Mammary epithelial cell (primary cell): Measurements from ENCODE around the gene OPHN1.

ENCODE experiments used
- EZH2 ChIP-seq: IDR thresholded peaks from 2 replicates; pipeline ENCODE4 v1.6.1; 2012; ENCODE audit warnings: low read length, inconsistent platforms, borderline replicate concordance
- TF ChIP-seq, protein P1 (sequence below), 2 donors: IDR thresholded peaks in 1 of 2; conservative IDR thresholded peaks in 1 of 2; 2 replicates each; pipeline ENCODE4 v1.5.1; 2011 to 2012; ENCODE audit warnings: inconsistent platforms in 2 of 2, low read length in 2 of 2, mild to moderate bottlenecking in 2 of 2, control low read depth in 1 of 2, low read depth in 1 of 2; ENCODE audit not compliant: insufficient read depth in 1 of 2; ENCODE audit errors: extremely low read depth in 1 of 2

GRCh38 chrX:68195561-68195960, 237.7 kb downstream of the OPHN1 start:
- TF ChIP-seq, protein P1, sequence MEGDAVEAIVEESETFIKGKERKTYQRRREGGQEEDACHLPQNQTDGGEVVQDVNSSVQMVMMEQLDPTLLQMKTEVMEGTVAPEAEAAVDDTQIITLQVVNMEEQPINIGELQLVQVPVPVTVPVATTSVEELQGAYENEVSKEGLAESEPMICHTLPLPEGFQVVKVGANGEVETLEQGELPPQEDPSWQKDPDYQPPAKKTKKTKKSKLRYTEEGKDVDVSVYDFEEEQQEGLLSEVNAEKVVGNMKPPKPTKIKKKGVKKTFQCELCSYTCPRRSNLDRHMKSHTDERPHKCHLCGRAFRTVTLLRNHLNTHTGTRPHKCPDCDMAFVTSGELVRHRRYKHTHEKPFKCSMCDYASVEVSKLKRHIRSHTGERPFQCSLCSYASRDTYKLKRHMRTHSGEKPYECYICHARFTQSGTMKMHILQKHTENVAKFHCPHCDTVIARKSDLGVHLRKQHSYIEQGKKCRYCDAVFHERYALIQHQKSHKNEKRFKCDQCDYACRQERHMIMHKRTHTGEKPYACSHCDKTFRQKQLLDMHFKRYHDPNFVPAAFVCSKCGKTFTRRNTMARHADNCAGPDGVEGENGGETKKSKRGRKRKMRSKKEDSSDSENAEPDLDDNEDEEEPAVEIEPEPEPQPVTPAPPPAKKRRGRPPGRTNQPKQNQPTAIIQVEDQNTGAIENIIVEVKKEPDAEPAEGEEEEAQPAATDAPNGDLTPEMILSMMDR (conservative IDR thresholded peaks at IDR 0.05 in 1 of 2, IDR thresholded peaks at IDR 0.05 in 1 of 2; ENCODE audit: extremely low read depth in 1 of 2, insufficient read depth in 1 of 2, low read depth in 1 of 2, low read length in 2 of 2): no peak
- no peak for TF ChIP-seq EZH2
